GM12891 (cell line): ENCODE data around the gene VCP.

ENCODE experiments used
- POLR2A ChIP-seq: IDR thresholded peaks from 2 replicates; pipeline ENCODE4 v1.6.1; 2011; ENCODE audit warnings: low read depth, low read length, control low read depth
- POLR2AphosphoS5 ChIP-seq: IDR thresholded peaks from 2 replicates; pipeline ENCODE4 v1.6.1; 2011; ENCODE audit warnings: low read depth, low read length, control low read depth
- TAF1 ChIP-seq: IDR thresholded peaks from 2 replicates; pipeline ENCODE4 v1.6.1; 2011; ENCODE audit warnings: low read depth, low read length, control low read depth

- TF ChIP-seq POLR2AphosphoS5: no peak
- TF ChIP-seq POLR2A: no peak
- TF ChIP-seq TAF1: no peak
Observed at GRCh38 chr9:35014517-35014916, 57.9 kb downstream of the VCP start.
